ENCODE results near the gene TTLL6.

DNA sequence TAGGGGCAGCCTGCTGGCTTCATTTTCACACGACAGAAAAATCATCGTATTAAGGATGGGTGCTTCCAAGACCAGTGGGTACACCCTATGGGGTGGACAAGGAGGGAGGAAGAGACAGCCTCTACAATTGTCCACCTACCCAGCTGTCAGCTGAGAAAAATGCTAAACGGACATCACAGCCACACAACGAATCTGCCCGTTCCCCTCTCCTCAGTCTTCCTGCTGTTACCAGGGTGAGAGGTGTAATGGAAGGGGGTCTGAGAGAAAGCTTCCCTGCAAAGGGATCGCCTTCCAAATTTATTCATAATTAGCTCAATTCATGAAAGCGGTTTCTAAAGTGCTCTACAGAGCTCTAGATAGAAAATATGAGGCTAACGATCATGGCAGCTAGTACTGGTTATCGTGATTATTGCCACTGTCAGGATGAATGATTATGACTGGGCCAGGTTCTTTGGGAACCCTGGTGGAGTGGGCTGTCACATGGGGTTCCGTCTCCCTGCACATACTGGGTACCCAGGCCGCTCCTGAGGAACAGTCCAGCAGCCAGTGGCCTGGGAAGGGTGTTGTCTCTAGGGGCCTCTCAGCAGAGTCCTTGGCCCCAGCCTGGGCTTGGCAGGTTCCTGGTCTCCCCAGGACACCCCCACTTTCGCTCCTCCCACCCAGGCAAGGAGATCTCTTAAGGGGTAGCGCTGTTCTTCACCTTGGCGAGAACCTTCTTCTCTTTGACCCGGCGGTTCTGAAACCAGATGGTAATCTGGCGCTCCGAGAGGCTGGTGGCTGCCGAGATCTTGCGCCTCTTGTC lies 90.7 kb downstream of the TTLL6 start:
- TF ChIP-seq MYNN (tag by site-specific recombination; IDR thresholded peaks at IDR 0.05; ENCODE audit: borderline replicate concordance) (no peak), SCRT1 (tag by site-specific recombination; IDR thresholded peaks at IDR 0.05; ENCODE audit: borderline replicate concordance) (no peak), ZBTB20 (tag by site-specific recombination; IDR thresholded peaks at IDR 0.05) (no peak), ZBTB49 (tag by site-specific recombination; IDR thresholded peaks at IDR 0.05; ENCODE audit: low read depth) (no peak), ZSCAN16 (tag by site-specific recombination; IDR thresholded peaks at IDR 0.05) (no peak), ZFP69B (tag by site-specific recombination; IDR thresholded peaks at IDR 0.05) (no peak), ZNF768 (tag by site-specific recombination; IDR thresholded peaks at IDR 0.05) (no peak), ZNF239 (tag by site-specific recombination; IDR thresholded peaks at IDR 0.05) (no peak)
- TF ChIP-seq, protein P1, sequence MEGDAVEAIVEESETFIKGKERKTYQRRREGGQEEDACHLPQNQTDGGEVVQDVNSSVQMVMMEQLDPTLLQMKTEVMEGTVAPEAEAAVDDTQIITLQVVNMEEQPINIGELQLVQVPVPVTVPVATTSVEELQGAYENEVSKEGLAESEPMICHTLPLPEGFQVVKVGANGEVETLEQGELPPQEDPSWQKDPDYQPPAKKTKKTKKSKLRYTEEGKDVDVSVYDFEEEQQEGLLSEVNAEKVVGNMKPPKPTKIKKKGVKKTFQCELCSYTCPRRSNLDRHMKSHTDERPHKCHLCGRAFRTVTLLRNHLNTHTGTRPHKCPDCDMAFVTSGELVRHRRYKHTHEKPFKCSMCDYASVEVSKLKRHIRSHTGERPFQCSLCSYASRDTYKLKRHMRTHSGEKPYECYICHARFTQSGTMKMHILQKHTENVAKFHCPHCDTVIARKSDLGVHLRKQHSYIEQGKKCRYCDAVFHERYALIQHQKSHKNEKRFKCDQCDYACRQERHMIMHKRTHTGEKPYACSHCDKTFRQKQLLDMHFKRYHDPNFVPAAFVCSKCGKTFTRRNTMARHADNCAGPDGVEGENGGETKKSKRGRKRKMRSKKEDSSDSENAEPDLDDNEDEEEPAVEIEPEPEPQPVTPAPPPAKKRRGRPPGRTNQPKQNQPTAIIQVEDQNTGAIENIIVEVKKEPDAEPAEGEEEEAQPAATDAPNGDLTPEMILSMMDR (tag by site-specific recombination; IDR thresholded peaks at IDR 0.05), result no peak
- TF ChIP-seq, protein P2, sequence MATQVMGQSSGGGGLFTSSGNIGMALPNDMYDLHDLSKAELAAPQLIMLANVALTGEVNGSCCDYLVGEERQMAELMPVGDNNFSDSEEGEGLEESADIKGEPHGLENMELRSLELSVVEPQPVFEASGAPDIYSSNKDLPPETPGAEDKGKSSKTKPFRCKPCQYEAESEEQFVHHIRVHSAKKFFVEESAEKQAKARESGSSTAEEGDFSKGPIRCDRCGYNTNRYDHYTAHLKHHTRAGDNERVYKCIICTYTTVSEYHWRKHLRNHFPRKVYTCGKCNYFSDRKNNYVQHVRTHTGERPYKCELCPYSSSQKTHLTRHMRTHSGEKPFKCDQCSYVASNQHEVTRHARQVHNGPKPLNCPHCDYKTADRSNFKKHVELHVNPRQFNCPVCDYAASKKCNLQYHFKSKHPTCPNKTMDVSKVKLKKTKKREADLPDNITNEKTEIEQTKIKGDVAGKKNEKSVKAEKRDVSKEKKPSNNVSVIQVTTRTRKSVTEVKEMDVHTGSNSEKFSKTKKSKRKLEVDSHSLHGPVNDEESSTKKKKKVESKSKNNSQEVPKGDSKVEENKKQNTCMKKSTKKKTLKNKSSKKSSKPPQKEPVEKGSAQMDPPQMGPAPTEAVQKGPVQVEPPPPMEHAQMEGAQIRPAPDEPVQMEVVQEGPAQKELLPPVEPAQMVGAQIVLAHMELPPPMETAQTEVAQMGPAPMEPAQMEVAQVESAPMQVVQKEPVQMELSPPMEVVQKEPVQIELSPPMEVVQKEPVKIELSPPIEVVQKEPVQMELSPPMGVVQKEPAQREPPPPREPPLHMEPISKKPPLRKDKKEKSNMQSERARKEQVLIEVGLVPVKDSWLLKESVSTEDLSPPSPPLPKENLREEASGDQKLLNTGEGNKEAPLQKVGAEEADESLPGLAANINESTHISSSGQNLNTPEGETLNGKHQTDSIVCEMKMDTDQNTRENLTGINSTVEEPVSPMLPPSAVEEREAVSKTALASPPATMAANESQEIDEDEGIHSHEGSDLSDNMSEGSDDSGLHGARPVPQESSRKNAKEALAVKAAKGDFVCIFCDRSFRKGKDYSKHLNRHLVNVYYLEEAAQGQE (tag by site-specific recombination; IDR thresholded peaks at IDR 0.05), result no peak
- TF ChIP-seq, protein P3, sequence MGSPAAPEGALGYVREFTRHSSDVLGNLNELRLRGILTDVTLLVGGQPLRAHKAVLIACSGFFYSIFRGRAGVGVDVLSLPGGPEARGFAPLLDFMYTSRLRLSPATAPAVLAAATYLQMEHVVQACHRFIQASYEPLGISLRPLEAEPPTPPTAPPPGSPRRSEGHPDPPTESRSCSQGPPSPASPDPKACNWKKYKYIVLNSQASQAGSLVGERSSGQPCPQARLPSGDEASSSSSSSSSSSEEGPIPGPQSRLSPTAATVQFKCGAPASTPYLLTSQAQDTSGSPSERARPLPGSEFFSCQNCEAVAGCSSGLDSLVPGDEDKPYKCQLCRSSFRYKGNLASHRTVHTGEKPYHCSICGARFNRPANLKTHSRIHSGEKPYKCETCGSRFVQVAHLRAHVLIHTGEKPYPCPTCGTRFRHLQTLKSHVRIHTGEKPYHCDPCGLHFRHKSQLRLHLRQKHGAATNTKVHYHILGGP (tag by site-specific recombination; IDR thresholded peaks at IDR 0.05), result no peak

All from HEK293 (cell line).